Hematopoietic multipotent progenitor cell treated with erythropoietin and hydrocortisone succinate and interleukin-3 and kit ligand, for 17 days (in vitro differentiated cells): Measurements from ENCODE around the gene SLIT2.

Experiments used
- DNase-seq: peaks from one replicate; pipeline ENCODE4 v3.0.0-alpha.2; 2015; ENCODE audit warnings: low spot score

SLIT2 gene

DNA sequence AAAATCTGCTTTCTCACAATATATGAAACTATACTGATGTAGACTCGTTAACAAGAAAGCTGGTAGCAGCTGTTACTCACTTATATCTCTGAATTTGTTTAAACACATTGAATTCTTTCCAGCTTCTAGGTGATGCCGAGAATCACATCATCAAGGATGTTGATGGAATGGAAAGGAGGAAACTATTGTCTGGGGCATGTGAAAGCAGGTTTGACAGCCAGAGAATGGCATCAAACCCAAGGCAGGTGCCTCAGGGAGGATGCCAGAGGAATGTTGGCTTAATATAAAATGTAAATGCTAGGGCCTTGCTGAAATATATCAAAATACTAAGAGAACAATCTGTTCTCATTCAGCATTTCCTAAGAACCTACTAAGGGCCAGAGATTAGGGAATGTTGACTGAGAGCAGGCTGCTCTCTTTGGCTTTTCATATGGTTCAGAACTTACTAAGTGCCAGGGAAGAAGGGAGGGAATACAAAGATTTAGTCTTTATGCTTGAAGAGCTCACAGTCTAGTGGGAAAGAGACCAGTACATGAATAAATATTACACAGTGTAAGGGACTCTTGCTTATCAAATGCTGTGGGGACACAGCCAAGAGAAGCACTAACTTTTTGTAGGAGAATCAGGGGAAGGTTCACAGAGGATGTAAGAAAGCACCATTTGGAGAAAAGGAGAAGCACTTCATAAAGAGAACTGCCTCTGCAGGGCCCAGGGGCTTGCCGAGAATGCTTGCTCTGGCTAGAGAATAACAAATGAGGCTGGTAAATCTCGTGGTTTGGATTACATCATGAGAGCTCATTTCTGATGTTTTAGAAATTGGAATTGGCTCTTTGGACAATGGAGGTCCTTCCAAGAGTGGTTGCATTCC, 14.7 kb downstream of the SLIT2 start:
- DNase-seq, result no peak

DNA sequence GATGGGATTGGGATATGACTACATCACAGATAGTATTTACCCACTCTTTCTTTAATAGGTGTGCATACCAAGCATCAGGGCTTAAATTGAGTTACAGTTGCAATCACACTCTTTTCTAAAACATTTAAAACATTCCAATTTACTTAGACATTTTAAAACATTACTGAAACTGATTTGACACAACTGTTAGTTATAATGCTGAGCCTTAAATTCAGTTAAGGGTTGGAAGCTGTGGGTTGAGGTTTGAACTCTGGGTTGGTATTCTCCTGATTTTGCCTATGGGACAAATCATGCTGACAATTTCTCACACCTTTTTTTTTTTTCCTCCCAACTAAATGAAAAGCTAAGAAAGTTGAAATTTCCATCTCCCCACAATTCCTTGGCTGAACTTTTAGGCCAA, 16.3 kb downstream of the SLIT2 start:
- DNase-seq, result no peak

DNA sequence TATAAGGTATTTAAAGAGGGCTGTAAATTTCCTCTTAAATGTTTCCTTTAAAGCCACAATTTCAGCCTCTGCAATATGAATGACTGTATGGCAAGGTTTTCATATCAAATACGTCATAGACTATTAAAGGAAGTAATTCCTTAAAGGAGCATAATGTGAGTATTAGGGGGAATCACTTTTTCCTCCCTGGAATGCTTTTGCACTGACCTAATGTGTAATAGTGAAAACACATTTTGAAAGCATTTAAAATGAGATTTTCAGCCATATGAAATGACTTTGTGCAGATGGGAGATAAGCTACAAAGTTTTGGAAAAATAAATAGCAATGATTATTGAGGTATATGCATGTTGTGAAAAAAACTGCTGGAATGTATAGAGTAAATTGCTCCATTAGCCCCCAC, 17.6 kb downstream of the SLIT2 start:
- no peak for DNase-seq

DNA sequence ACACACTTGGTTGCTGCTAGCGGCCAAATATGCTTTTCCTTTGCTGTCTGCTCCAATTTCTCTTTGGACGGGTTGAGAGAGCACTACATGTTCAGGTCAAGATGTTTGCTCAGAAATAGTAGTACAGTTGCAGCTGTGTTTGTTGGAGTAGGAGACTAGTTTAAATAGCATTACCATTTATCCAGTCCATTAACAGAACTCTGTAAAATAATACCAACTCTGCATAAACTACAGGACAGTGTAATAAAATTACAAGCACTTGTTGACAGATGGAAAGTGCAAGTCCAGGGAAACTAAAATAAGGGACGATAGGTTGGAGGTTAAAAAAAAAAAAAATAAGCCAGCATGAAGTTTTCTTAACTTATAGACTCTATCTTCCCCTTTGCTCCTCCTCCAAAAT, 20.2 kb downstream of the SLIT2 start:
- no peak for DNase-seq

DNA sequence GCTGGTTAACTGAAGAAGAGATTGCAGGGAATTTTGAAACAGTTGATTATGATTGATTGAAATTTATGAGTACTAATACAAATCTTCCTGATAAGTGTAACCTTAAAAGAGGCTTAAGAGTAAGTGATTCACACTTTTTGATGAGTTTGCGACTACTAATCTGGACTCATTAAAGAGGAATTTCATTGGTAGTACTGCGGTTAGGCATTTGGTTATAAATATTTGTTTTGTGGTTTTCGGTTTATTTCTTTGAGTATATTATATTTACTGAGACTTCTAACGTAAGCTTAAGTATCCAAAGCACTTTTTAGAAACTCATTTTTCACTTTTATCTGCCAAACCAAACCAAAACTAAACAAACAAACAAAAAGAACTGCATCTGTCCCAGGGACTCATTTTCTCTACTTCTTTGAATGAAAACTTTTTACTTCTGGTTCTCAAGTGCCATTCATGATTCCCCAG, 20.7 kb downstream of the SLIT2 start:
- no peak for DNase-seq

DNA sequence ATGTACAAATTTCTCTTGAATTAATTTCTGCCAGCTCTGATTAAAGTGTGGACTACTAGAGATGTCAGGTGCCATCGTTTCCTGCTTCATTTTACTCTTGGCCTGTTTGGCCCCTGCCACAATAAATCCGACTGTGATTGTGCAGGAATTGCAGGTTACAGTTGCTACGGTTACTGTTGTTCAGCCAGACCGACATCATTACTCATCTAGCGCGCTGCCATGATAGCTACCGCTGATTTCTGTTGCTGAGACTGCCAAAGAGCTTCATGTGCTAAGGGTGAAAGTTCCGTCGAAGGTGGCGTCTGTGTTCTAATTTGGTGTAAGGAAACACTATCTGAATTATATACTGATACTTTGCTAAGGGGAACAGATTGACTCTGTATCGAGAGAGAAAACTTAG, 22.1 kb downstream of the SLIT2 start:
- DNase-seq, result no peak

DNA sequence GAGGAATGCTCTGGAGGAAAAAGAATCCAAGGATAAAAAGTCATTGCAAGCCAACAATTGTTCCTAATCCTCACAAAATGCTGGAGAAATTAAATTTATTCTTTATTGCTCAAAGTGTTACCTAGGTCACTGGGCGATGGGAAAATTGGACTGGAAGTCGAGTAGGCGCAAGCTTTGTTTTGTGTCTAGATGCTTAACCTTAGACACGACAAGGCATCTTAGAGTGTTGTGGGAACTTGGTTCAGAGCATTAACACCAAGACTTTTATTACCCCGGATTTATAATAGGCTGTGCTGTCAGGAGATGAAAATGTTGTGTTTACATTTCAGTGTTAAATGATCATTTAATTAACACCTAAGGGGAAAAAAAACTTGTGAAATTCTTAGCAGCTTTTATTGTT, 25.1 kb downstream of the SLIT2 start:
- DNase-seq, result no peak

DNA sequence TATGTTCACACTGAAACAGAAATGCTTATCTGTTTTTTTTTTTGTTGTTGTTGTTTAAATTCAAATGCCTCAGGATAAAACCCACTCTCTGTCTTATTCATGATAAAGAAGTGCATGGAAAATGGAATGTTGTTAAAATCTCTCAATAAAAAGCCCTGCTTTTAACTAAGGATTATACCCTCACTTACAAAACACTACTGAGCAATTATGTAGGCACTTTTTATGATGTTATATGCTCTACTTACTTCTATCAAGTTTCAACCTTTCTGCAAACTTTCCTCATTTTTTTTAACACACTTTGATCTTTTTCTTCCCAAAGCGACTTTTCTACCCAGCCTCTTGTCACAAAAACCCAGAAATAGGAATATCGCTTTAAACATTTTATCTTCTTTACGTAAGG, 26.5 kb downstream of the SLIT2 start:
- no peak for DNase-seq

DNA sequence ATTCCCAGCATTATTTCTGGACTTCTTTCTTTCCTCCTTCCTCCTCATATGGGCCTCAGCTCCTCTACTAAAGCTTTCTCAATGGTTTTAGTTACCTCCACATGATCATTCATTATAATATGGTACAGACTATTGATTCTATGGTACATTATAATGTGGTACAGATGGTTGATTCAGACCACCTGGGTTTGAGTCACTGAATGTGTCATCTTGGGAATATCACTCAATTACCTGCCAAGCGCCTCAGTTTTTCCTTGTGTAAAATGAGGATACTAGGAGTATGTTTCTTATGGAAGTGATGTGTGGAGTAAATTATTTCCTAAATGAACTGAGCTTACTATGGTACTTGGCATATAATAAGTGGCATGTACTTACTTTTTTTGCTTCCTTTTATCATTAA, 27.7 kb downstream of the SLIT2 start:
- DNase-seq, result no peak

DNA sequence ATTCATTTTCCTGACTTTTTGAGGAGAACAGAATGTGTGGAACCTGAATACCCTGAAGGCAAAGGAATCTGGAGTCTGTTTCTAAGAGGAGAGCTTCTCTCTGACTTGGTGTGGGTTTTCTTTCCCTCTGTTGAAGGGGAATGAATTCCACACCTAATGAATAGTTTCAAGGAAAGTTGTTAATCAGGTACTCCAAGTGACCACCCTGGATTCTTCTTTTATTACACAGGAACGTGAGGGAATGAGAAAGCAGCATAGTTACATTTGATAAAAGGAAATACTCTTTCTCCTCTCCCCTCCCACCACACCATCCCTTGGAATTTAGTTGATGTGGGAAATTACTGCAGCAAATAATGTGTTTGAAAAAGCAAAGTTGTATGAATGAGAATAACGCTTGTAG, 29.7 kb downstream of the SLIT2 start:
- DNase-seq, result no peak

DNA sequence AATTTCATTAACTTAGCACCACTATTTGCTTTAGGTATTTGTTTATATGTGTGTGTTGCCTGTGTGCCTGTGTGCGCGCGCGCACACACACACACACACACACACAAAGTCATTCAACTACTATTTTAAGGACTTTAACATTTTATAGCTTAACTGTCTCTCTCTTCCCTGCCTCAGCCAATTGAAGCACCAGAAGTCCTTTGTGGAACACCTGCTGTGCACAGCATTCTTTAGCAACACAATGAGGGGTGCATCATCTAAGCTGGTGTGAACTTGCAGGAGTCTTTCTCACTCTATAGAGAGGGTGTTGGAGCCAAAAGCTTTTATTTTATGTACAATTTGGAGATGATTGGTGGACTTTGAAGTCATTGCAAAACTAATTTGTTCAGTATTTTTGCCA, 31.3 kb downstream of the SLIT2 start:
- no peak for DNase-seq

DNA sequence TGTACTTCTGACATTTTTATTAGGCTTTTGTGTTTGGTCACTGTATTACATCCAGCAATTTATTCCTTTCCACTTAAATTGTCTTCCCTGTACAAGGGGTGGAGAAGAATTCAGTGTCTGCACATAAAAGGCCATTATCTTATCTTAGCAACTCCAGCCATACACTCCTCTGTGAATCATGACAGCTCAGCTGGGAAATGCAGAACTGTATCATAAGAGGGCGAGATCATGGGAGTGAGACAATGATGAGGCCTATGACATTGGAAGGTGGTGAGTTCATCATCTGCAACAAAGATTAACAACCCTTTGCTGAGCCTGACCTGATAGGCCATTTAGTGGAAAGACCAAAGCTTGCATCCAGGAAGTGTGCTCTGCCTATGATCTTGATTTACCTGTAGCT, 33.3 kb downstream of the SLIT2 start:
- DNase-seq, result no peak

DNA sequence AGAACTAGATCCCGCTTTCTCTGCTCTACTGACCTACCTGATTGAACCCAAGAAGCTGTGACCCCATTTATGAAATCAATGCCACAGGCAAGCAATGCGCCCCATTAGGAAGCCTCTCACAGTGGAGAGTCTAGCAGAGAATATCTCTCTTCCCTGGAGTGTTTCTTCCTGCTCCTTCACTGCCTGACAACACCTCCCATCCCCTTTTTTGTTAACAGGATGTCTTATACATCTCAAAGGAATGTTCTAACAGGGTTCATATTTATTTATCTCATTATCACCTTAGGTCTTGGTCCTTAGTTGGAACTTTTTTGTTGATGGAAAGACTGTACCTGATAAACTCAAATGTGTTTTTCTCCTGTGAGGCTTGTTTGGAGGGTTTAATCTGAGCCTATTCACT, 35.5 kb downstream of the SLIT2 start:
- DNase-seq, result no peak

DNA sequence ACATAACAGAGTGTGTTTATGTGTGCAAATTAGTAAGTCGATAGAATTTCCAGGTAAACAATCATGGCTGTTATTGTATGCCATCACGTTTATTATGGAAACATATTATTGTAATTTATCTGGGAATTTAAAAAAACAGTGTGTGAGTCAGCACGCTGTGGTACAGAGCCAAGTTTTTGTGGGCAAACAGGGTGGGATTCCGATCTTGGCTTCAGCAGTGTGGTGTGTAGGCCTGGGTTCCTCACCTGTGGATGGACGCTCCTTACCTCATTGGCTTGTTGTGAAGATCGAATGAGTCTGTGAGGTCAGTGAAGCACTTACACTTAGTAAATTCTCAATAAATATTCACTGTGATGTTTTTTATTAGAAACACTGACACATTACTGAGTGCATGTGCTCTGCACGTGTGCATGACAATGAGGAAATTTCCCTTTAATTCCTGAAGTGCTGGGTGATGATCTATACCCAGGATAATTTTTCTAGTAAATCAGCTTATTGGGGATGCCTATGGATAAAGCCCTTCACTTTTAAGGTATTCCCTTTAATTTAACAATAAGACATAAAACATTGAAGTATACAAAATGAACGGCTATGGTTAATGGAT, 36.4 kb downstream of the SLIT2 start:
- no peak for DNase-seq

DNA sequence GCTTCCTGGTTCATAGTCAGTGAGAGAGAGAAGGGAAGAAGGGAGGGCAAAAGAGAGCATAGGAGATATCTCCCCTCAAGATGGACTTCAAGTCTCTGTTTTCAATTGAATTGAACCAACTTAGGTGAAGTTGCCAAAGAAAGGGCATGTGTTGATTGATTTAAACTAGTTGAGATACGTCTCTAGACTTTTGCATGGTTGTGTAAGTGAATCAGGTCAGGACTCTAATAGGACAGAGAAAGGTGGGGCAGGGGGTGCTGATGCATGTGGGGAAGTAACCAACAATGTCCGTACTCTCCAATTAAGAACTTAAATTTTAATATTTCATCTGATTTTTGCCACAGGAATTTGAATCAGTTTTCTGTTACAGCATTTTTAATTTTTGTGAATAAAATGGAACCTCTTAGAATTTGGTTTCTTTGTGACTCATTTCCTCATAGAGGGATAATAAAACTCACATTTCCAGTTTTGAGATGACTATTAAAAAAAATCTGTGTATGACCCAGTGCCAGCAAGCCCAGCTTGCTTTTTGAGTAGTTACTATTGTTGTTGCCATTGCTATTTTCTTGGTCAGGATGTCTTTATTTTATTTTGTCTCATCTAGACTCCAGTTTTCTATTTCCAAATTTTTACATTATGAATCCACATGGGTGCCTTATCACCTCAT, 37.3 kb downstream of the SLIT2 start:
- no peak for DNase-seq

DNA sequence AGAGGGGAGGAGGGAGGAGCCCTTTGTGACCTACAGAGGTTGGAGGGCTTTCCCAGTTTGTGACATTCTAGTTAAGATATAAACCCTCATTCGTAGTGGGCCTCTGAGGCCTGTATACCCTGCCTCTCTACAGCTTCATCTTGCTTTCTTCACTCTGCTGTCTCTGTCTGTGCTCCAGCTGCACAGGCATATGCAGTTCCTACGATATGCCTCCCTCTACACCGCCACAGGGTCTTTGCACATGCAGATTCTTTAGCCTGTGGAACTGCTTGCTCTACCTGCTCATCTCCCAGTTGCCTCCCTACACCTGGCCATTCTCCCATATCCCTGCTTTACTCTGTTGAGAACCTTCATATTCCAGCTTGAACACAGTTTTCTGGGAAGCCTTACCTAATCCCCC, 38.1 kb downstream of the SLIT2 start:
- DNase-seq, result no peak

DNA sequence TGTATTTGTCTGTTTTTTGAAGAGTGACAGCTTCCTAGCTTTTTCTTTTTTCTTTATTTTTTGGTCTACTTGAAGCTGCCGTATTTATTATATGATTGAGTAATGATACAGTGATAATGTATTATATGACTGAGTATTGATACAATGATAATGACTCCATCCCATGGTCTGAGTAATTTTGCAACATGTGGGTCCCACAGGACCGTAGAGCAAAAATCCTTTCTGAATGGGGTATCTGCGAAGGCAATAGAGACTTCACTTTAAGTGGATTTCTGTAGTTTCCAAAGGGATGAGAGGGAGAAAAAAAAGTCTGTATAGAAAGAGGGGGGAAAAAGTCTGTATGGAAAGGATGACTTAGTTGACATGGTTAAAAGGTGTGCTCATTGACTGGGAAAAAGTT, 41.0 kb downstream of the SLIT2 start:
- no peak for DNase-seq

DNA sequence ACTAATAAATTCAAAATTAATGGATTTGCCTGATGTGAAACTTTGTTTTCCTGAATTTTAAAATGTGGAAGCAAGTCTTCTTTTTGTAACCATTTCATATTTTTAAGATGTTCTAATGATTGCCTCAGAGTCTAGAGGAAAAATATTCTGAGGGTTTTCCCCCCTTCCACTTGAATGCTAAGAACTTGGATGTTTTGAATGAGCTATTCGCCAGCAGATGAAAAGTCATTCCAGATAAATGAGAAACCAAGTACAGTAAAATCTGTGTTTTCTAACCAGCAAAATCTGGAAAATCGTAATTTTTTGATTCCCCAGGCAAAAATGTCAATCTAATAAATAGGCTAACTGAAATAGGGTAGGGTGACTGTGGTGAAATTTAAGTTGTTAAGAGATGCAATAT, 45.6 kb downstream of the SLIT2 start:
- no peak for DNase-seq

DNA sequence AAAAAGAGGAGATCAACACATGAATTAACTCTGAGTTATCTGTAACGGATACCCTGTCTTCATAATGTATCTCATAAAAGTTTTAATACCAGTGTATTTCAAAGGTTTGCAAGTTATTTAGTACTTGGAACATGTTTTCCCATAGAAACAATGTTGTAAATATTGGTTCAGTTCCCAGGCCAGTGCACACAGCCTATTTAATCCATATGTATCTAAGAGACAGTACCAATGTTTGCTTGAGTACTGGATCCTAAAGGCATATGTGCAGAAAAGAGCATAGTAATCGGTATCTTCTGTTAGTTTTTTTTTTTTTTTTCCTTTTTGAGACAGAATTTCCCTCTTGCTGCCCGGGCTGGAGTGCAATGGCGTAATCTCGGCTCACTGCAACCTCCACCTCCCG, 46.1 kb downstream of the SLIT2 start:
- no peak for DNase-seq

DNA sequence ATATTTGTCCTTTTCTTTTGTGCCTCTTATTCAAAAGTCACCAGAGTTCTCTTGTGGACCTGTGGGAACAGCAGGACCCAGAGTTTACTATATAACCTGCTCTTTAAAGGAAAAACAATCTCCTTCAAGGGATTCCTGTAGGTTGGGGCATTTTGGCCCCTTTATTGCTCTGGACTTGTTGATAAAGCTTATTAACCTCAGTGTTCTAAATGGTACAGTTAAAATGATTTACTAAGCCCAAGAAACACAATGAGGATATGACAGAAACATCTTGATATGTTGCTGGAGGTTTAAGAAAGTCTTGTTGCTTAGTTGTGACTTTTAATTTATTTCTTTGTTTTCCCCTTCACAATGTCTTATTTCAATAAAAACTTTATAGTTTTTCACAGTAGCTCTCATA, 46.8 kb downstream of the SLIT2 start:
- no peak for DNase-seq

DNA sequence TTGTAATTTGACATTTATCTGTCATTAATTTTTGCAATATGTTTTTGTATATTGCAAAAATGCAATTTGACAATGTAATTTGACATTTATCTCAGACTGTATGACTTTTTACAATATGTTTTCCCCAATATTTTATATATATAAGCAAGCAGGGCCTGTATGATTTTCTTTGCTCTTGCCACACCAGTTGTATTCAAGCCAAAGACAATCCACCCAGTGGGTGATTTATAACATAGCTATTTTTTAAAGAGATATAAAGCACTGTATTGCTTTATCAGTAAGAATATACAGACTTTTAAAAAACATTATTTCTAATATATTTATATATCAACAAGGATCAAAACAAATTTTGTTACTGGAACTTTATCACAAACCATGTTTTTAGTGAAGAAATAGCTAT, 47.3 kb downstream of the SLIT2 start:
- DNase-seq, result no peak

DNA sequence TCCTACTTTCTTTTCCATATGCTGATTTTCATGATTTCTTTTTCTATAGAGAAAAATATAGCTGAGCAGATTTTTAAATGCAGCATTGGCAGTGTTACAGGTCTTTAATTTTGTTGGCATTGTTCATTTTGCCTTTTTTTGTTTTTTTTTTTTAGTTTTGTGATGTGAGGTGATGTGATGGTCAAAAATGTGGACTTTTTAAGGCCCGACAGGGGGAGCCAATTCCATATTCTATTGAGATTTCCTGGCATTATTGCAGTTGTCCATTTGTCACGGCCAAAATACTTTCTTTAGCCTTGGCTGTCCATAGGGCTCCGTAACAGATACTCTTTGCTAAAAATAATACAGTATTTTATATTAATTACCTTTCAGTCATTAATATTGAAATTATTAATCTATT, 47.8 kb downstream of the SLIT2 start:
- no peak for DNase-seq

DNA sequence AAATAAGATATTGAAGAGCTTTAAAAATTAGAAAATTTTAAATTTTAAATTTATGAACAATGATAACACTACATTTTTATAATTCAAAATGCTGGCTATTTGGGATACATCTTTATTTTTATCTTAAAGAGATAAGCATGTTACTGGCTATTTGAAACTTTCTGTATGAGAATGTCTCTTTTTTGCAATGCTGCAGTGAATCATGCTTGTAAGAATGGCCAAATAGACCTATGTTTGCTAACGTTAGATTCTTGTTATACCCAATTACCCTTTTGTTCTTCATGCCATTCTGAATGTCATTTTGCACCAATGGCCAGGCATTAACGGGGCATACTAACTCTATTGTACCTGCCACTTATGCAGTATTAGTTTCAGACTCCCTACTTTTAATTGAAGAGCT, 49.5 kb downstream of the SLIT2 start:
- DNase-seq, result no peak
